Endothelial cell of umbilical vein (primary cell): ENCODE results near the gene EYS.

Experiments used
- CTCF ChIP-seq, 2 donors: IDR thresholded peaks; 1 replicate in 1 of 2; 2 replicates in 1 of 2; pipeline ENCODE4 v1.5.1; 2011; ENCODE audit warnings: low read length in 2 of 2, mild to moderate bottlenecking in 2 of 2, moderate library complexity in 2 of 2, control low read depth in 1 of 2, inconsistent platforms in 1 of 2, low read depth in 1 of 2; ENCODE audit not compliant: insufficient read depth in 1 of 2; ENCODE audit errors: extremely low read depth in 1 of 2
- EZH2 ChIP-seq: IDR thresholded peaks from 2 replicates; pipeline ENCODE4 v1.6.1; 2012; ENCODE audit warnings: borderline replicate concordance, low read depth, mild to moderate bottlenecking, moderate library complexity, low read length, inconsistent platforms; ENCODE audit not compliant: severe bottlenecking
- FOS ChIP-seq: IDR thresholded peaks from 2 replicates; pipeline ENCODE4 v1.6.1; 2011; ENCODE audit warnings: mild to moderate bottlenecking, low read length, moderate library complexity, borderline replicate concordance; ENCODE audit not compliant: insufficient read depth
- POLR2A ChIP-seq: IDR thresholded peaks from 2 replicates; pipeline ENCODE4 v1.6.1; 2012; ENCODE audit warnings: low read depth, mild to moderate bottlenecking, control low read depth, low read length

- no peak for TF ChIP-seq POLR2A
- no peak for TF ChIP-seq EZH2
- TF ChIP-seq CTCF (IDR thresholded peaks at IDR 0.05; ENCODE audit: extremely low read depth in 1 of 2, insufficient read depth in 1 of 2, low read depth in 1 of 2, low read length in 2 of 2): no peak
- TF ChIP-seq FOS: no peak
These were observed 1862.7 kb downstream of the EYS start for GRCh38 chr6:63844287-63844686.
